ENCODE results near the gene EGFLAM.
"Not testable (repeated sequence)": the region's sequence is repeated elsewhere in the genome, so short reads cannot be mapped to it uniquely, and the experiment has no call there.

Gene EGFLAM

DNA sequence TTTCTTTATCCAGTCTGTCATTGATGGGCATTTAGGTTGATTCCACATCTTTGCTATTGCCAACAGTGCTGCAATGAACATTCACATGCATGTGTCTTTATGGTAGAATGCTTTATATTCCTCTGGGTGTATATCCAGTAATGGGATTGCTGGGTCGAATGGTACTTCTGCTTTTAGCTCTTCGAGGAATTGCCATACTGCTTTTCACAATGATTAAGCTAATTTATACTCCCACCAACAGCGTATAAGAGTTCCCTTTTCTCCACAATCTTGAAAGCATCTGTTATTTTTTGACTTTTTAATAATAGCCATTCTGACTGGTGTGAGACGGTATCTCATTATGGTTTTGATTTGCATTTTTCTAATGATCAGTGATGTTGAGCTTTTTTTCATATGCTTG is 74.8 kb downstream of the EGFLAM start:
- not testable (repeated sequence) for DNase-seq

DNA sequence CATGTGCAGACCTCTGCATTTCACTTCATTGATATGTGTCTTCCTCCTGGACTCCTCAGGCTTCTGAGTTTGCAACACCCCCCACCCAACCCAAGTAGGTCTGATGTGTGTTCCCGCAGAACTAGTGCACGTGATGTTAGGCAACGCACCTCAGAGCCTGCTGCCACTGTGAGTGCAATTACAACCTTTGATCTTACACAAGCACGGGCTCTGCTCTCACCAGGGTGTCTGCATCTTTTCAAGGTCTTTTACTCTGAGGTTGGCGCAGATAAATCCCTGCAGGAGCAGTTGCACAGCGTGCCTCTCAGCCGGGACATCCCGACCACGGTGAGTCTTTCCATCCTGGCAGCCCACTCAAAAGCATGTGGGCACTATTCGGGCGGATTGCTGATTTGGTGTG is 80.1 kb downstream of the EGFLAM start:
- DNase-seq: no peak

DNA sequence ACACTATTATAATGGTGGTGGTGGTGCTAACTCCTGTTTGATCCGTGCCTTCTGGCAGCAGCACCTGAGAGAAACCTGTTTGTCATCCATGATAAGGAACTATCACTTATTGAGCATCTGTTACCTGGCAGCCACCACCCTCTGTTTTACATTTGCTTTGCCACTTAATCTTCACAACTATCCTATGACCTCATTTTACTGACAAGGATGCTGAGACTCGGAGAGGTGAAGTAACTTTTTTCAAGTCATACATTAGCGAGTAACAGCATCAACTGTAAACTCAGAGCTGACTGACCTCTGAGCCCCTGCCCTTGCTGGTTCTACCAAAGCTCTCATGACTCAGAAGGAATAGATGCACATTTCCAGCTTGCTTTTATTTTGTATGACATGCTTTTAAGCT is 81.1 kb downstream of the EGFLAM start:
- DNase-seq: no peak

DNA sequence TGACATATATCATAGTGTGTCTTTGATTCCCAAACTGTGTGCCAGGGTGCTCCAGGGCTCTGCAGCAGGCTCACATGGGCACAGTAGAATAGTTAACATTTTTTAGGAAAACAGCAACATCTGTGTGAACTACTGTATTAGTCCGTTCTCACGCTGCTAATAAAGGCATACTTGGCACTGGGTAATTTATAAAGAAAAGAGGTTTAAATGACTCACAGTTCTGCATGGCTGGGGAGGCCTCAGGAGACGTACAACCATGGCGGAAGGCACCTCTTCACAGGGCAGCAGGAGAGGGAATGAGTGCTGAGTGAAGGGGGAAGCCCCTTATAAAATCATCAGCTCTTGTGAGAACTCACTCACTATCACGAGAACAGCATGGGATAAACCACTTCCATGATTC is 82.7 kb downstream of the EGFLAM start:
- DNase-seq: no peak

DNA sequence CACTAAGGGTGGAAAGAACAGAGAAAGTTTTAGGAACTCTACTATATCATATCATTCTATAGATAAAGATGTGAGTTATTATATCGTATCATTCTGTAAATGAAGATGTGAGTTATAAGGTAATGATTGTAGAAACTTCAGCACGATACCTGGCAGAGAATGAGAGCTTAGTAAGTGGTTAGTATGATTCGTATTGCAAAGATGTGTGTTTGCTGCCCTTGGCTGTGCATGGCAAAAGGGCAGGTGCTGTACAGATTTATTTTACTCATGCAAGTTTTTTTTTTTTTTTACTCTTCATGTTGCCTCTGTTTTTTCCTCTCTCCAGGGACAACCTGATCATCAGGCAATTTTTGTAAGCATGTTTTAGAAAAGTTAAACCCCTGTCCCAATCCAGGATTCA is 83.3 kb downstream of the EGFLAM start:
- no peak for DNase-seq

DNA sequence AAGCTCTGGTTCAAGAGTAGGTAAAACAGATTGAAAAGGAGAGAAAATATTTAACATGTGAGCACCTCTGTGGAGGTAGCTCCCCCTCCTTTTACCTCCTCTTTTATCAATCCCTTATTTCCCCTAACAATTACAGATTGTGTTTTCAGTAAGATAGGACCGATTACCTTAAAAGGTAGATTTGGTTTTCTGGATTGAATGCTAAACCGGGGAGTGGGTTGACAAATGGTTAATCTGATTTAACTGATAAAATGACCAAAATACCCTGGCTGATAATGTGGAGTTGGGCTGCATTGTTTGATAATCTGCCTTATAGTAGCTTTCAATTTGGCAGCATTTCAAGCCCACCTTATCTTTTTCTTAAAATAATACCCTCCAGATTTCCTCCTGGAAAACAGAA is 83.9 kb downstream of the EGFLAM start:
- DNase-seq: no peak

DNA sequence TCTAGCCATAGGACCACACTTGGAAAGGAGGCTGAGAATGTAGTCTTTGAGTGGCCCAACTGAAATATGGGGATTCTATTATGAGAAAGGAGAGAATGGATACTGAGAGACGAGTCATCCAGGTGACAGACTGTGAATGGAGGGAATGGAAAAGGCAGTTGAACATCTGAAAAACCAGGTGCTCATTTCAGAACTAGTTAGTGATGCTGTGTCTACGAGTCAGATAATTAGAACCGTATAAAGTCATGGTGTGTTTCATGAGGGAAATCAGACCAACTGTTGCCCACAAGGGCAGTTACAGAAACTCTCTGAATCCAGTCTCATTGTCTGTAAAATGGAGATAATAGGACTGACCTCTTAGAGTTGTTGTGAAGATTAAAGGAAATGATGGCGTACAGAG is 86.5 kb downstream of the EGFLAM start:
- DNase-seq: no peak

DNA sequence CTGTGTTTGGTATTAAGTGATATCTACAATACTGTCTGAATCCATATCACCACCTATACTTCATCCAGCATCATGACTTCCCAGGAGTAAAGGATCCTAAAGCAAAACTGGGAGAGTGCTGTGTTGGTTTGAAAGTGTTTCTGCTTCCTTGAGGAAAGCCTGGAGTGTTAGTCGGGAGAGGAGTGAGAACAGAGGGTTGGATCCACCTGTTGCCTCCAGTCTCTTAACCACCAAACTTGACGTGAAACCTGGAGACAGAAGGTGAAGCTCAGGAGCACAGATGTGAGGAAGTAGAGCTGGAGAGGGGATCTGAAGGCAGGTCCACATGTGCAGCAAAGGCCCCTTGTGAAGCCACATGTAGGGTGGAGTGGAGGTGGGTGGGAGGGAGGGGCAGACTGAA is 88.2 kb downstream of the EGFLAM start:
- no peak for DNase-seq

DNA sequence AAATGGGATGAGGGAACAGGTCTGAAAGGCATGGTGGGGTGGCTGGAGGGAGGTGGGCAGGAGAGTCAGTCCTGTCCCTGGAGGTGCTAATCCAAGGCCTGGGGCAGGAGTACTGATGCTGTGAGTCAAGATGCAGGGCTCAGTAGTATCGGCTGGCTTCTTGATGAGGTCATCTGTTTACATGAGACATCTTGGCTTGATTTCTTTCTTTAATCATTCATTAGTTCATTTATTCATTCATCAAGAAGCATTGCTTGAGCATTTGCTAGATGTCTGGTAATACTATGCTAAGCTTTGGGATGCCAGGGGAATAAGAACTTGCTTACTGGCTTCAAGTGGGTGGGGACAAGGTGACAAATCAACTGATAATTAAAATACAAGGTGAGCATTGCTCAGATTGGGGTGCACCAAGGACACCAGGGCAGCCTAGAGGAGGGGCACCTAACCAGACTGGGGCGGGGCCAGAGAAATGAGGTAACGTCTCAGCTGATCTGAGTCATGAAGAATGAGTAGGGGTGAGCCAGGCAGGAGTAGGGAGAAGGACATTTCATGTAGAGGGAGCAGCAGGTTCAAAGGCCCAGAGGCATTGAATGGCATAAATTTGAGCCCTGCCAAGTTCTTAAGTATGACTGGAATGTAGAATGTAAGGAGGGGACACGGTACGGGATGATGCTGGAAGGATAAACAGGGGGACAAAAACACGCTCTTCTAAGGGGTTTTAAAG is 88.8 kb downstream of the EGFLAM start:
- DNase-seq: no peak

DNA sequence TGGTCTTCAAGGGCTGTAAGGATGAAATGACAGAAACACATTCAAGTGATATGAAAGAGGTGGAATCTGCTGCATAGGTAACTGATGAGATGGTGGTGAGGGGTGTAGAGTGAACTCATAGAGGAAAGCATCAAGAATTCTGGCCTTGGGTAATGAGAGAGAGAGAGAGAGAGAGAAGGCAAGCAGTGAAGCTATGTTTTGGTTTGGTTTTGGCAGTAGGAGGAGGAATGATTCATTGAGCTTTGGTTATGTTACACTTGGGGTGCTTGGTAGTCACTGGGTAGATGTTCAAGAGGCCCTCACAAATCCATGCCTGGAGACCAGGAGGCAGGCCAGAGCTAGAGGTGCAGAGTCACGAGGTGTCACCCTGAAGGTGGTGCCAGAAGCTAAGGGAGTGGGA is 89.5 kb downstream of the EGFLAM start:
- no peak for DNase-seq

DNA sequence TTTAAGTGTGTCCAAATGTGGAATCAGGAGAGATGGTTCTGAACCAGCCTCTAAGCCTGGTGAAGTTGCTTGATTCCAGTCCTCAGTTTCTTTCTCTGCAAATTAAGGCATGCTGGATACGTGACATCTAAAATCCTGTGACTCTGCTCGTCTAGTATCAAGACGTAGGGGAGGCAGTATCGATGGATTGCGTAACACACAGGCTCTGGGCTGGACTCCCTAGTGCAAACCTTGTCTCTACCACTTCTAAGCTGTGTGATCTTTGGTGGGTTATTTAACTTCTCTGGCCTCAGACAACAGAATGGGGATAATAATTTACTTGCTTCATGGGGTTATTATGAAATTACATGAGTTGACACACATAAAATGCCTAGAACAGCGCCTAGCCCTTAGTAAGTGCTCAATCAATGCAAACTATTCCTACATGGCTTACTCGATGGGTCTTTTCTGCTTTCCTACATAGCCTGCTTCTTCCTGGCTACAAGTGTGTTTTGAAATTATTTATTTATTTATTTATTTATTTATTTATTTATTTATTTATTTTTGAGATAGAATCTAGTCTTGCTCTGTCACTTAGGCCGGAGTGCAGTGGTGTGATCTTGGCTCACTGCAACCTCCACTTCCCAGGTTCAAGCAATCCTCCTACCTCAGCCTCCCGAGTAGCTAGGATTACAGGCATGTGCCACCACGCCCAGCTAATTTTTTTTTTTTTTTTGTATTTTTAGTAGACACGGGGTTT is 102.1 kb downstream of the EGFLAM start:
- DNase-seq: no peak

DNA sequence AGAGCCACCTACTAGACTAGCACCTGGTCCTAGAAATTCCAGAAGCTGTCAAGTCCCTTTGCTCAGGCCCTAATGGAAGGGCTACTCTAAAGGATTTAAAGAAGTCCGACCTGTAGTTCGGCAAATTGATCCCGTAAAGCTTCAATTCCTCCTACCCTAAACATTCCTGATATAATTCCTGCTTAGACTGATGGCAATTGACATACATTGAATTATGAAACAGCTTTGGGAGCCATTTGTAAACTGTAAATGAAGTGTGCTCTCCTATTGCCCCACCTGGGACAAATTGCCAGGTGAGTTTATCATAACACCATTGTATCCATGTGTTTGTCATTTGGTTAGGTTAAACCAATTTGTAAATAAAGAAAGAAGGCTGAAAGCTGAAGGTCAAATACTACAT is 104.4 kb downstream of the EGFLAM start:
- no peak for DNase-seq

DNA sequence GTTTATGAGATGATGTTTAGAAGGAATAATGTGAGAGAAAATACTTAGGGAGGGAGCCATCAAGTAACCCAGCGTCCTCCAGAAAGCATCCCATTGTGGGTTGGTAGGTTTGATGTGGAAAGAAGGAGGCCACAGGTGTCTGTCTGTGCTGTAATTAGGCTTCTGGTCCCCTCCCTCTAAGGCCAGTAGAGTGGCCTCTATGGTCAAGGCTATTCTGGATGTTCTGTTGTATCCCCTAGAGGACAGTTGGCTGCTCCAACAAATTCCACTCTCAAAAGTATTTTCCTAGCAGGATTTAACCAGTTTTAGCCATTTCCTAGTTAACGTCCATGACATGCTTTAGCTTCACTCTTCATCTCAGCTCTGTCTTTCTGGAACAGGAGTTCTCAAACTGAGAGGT is 106.5 kb downstream of the EGFLAM start:
- DNase-seq: no peak

DNA sequence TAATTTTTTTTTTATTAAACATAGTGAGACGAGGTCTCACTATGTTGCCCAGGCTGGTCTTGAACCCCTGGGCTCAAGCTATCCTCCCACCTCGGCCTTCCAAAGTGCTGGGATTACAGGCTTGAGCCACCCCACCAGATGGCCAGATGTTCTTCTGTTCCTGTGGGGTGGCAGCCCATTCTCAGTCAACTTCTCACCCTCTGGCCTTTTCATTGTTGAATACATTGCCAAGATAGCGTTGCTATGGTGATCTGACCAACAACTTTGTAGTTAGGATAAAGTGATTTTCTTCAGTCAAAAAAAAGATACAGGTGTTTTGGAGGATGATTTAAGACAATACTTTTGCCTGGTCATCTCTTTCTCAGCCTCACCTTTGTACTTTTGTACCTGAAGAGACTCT is 109.1 kb downstream of the EGFLAM start:
- no peak for DNase-seq

DNA sequence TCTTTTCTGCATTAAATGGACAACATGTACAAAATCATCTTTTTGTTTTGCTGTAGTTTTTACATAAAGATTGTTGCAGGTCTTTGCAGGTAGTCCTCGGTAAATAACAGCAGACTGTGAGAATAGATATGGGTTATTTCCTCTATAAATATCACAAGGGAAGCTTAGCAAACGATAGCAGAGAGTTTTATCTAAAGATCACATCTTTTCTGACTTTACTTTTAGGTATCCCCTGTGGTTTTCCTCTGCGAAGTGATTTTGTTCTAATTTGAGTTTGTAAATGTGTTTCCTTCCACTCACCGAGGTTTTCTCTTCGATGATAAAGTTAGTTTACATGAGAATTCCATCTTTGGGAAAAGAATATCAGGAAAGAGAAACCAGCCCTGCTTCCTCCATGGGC is 109.6 kb downstream of the EGFLAM start:
- DNase-seq: no peak

DNA sequence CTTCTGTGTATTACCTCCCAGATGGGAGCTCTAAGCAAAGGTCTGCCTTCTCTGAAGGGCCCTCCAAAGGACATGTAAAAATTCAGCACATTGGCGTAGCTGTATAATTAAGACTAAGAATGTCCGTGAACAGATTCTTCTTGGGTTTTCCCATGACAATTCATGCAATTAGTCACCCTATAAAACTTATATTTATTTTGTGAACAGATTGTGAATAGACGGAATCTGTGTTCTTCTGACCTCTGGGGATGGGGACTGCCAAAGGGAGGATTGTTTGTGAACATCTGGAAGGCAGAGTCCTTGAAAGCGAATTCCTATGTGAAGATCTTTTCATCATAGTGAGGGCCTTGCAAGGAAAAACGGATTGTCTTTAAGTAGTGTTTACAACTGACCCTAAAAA is 111.3 kb downstream of the EGFLAM start:
- DNase-seq: no peak

DNA sequence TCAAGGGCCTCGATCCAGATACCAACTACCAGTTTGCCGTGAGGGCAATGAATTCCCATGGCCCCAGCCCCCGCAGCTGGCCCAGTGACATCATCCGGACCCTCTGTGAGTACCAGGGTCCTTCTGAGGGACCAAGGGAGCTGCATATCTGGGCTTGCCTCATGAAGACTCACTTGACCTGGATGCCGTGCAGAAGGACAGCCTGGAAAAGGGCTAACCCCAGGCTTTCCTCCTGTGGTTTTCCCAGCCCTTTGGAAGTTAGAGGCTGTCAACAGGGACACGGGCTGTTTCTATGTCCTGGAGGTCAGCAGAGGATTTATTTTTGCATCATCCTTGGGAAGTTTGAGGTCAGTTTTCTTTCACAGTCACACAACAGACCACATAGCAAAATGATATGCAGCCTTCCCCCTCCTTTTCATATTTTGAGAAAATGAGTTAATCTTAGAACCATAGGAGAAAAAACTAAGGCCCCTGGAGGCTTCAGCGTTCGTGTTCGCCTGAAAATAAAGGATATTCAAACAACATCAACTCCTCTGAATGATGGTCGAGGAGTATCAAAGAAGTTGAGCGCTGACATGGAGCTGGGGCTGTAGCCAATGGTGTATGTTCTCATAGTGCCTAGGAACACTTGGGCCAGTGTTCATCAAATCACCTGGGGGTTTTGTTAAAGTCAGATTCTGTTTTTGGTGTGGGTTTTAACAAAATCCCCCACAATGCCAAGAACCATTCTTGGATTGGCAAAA is 112.2 kb downstream of the EGFLAM start:
- no peak for DNase-seq

DNA sequence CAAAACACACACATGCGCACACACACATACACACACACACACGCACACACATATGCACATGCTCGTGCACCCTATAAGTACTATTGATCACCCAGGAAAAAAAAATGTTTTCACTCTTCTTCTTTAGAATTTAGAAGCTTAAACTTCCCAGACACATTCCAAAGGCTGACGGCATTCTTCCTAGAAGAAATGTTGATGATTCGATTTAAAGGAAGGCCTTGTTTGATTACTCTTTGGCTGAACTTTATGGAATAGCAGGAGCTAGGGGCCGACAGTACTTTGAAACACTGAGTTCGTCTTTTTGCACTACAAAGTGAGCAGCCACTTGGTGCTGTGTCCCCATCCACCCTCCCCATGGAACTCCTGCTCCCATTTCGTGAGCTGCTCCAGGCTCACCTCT is 113.2 kb downstream of the EGFLAM start:
- DNase-seq: no peak

DNA sequence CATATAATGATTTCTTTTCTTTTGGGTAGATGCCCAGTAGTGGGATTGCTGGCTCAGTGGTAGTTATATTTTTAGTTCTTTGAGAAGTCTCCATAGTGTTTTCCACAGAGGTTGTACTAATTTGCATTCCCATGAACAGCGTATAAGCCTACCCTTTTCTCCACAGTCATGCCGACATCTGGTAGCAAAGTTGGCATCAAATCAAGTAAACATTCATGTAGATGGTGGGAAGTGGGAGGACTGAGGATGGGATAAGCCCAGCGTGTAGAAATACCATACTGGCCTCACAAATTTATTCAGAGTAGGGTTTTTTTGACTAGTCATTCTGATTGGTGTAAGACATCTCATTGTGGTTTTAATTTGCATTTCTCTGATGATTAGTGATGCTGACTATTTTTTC is 115.4 kb downstream of the EGFLAM start:
- no peak for DNase-seq

DNA sequence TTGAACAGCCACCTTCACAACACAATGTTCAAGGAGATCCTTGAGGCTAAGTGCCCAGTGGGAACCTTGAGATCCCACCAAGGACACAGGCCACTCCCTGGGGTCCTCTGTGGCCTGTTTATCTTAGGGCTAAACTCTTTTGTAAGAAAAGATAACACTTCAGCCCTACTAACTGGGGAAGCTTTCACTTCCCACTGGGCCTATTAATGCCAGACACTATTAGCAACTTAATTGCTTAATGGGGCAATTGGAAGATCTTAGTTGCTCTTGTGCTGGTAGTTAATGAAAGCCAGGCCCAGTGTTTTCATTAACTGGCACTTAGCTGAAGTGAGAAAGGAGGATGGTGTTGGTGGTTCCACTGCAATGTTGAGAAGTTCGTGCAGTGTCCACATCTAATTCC is 117.1 kb downstream of the EGFLAM start:
- no peak for DNase-seq

DNA sequence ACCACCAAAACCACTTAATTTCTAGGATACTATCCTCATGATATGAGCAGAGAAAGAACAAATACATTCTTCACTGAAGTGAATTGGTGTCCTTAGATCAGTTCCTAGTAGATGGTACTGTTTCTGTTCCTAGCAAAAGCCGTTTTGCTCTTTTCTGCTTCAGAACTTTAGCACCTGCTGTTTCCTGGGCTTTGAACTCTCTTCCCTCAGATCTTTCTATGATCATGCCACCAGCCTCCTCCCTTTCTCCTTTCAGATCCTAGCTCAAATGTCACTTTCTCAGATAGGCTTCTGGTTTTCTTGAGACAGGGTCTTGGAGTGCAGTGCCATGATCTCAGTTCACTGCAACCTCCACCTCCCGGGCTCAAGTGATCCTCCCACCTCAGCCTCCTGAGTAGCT is 118.0 kb downstream of the EGFLAM start:
- no peak for DNase-seq

DNA sequence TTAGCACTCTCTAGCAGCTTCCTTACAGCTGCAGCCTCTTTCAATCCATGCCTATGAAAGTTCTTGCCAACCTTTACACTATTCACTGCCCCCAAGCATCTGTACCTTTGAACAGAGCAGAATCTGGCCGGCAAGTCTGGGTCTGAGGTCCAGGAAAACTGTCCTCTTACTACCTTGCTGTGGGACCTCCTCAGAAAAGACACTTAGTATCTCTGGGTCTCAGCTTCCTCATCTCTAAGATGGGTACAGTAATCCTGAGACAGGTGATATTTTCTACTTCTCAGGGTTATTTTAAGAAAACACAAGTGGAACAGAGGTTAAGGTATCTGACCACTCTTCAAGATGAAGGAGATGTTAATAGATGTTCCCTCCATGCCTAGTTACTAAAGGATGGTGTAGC is 120.2 kb downstream of the EGFLAM start:
- no peak for DNase-seq

DNA sequence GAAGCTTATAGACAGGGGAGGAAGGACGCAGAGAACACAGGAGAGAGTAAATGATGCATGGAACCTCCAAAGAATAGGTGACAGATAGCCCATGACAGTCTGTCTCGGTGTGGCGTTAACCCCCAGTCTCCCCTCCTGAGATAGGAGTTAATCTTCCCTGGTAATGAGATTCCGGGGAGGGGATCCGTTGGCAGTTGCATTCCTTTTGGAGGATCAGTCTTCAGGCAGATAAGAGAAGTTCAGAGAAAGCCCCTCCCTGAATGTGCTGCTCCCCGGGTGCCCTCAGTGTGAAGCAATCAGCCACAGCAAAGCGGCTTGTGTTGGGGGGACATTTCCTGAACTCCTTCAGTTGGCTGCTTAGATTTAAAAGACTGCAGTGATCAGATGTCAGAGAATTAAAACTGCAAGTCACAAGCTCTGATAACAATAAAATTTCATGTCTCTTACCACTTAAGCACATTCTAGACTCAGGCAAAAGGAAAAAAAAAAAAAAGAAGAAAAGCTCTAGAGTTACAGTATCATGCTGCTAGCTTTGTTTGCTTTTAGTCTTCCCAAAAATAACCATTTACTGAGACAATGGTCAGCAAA is 121.1 kb downstream of the EGFLAM start:
- DNase-seq: no peak

DNA sequence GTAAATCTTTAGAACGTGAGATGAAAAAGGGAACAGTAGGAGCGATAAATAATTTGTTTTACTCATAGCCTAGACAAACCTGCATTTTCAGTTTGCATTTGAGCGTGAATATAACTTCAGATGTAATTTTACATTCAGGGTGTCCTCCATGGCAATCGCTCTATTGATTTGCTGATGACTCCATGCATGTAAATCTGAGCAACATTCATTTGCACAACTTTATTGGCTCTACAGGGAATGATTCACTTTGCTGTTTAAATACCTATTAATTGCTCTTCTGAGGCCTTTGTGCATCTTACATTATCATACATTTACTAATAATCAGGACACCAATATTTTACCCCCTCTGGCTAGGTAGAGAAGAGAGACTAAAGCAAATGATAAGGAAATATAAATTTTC is 122.2 kb downstream of the EGFLAM start:
- DNase-seq: no peak

Measured in activated CD4-positive, alpha-beta T cell treated with anti-CD3 and anti-CD28 coated beads, Interleukin-10, Interleukin-2, amounts not matched to agents 100 ng/mL and 50 ng/mL, durations not matched to agents 16 hours and 8 hours (primary cell).